Activated CD4-positive, alpha-beta T cell treated with anti-CD3 and anti-CD28 coated beads for 4 hours (primary cell): Measurements from ENCODE around the gene TRPV4.
A peak's percentile ranks its signal among the peaks of the same experiment; 100 is the strongest.
"Not testable (repeated sequence)": the region's sequence is repeated elsewhere in the genome, so short reads cannot be mapped to it uniquely, and the experiment has no call there.

Source experiments
- DNase-seq, 2 donors: peaks; one replicate each; pipeline ENCODE4 v3.0.0-alpha.2; 2020

The TRPV4 gene

DNA sequence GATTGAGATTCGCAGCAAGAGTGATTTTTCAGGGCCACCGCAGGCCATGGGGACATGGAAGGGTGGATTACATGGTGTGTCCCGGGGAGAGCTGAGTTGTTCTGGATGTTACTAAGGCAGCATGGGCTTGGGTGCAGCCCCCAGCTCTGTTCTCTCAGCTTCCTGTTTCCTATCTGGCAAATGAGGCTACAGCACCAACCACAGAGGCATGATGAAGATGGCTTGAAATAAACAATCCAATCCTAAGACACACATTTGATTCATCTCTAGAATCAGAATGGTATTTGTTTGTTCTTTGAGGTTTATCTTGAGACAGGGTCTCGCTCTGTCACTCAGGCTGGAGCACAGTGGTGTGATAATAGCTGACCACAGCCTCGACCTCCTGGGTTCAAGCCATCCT, 25.6 kb upstream of the TRPV4 start:
- DNase-seq = no peak

GRCh38 chr12:109857715-109858114, 24.5 kb upstream of the TRPV4 start:
- DNase-seq = no peak

DNA sequence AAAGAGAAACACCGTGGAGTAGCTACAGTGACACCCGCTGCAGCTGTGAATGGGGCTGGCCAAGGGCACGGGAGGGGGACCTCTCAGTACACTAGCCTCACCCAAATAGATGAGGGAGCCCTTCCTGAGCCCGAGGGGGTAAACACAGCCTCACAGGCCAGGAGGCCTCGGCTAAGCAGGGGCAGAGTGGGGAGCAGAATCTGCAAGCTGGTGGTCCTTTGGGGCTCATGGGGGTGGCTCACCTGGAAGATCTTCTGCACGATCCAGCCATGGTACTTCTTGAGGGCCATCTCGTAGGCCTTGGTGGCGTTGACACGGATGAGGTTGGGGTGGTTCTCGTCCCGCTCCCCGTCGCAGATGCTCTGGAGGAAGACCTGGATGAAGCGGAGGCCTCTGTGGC, 22.2 kb upstream of the TRPV4 start:
- DNase-seq = no peak

DNA sequence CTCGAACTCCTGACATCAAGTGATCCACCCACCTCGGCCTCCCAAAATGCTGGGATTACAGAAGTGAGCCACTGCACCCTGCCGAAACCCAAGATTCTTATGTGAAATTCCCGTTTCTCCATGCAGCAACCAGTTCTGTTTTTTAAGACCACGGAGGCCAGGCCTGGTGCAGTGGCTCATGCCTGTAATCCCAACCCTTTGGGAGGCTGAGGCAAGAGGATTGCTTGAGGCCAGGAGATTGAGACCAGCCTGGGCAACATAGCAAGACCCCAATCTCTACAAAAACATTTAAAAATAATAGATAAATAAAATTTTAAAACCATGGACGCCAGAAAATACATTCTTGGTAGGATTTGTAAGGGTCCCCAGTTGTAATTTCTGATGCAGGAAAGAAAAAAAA, 17.3 kb upstream of the TRPV4 start:
- DNase-seq = not testable (repeated sequence)

GRCh38 chr12:109847142-109847735, 14.0 kb upstream of the TRPV4 start:
- no peak for DNase-seq

GRCh38 chr12:109845824-109846205, 12.6 kb upstream of the TRPV4 start:
- no peak for DNase-seq

DNA sequence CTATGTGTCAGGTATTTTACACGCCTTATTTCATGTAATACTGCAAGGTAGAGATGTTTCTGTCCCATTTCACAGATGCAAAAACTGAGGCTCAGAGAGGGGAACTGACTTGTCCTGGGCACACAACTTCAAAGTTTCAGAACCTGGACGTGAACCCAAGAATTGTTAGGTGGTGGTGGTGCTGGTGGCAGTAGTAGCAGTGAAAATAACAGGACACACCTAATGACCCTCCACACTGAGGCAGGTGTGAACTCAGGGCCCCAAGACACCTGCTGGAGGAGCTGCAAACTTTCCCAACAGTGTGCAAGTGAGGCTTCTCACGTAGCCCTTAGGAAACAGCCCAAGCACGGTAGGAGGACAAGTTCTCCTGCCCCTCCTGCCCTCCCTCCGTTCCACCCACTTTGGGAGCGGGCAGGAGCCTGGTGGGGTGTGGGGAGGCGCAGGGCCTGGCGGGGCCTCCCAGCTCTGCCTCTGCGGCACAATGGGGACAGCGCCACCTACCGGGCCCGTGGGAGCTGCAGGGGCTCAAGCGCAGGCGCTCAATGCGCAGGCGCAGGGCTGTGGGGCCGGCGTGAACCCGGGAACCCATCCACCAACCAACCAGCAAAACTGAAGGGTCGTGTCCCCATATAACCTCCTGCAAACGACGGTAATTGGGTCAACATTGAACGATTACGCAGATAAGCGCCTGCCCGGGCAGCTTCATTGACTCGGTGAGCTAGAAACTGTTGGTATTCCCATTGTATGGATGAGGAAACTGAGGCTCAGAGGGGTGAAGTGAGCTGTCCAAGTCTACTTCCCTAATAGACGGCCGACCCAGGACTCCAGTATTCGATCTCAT, 12.0 kb upstream of the TRPV4 start:
- peak; percentile 85 to 87 for DNase-seq

DNA sequence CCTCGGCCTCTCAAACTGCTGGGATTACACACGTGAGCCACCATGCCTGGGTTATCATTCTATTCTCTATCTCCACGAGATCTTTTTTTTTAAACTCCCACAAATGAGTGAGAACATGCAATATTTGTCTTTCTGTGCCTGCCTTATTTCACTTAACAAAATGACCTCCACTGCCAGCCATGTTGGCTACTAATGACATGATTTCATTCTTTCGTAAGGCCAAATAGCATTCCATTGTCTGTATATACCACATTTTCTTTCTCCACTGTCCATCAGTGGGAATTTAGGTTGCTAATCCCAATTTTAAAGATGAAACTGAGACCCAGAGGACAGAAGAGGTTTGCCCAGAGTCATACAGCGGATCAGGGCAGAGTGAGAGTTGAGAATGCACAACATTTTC, 10.9 kb upstream of the TRPV4 start:
- no peak for DNase-seq

DNA sequence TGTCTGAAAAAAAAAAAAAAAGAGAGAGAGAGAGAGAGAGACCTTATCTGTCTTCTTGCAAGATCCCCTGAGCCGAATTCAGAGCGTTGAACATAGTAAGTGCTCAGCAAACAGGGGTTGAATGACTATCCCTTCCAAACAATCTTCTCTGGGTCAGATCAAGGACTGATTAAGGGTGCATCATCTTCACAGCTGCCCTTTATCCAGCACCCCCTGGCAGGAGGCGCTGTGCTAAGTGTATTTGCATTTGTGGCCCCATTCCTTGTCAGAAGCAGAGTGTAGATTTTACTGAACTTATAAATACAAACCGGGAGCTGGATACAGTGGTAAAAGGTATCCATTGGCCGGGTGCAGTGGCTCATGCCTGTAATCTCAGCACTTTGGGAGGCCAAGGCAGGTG, 8.8 kb upstream of the TRPV4 start:
- no peak for DNase-seq

- no peak for DNase-seq
Observed at GRCh38 chr12:109841356-109841755, 8.2 kb upstream of the TRPV4 start.

GRCh38 chr12:109840305-109841074, 7.3 kb upstream of the TRPV4 start:
- DNase-seq = no peak

GRCh38 chr12:109839444-109839843, 6.2 kb upstream of the TRPV4 start:
- no peak for DNase-seq

- DNase-seq = no peak
Observed at GRCh38 chr12:109836916-109837315, 3.7 kb upstream of the TRPV4 start.

DNA sequence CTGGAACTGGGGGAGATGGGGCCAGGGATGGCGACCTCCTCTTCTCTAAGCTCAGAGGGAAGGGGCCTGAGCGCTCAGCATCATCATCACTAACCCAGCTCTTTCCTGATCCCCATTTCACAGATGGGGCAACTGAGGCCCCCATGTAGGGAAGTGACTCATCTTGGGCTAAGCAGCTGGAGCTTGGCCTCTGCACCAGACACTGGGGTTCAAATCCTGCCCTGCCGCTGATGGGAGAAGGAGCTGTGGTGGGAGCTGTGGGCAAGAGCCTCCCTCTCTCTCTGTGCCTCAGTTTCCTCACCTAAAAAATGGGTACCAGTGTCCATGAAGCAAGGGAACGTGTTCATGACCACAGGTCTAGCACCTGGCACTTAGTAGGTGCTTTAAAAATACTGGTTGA, 2.6 kb upstream of the TRPV4 start:
- DNase-seq = no peak

DNA sequence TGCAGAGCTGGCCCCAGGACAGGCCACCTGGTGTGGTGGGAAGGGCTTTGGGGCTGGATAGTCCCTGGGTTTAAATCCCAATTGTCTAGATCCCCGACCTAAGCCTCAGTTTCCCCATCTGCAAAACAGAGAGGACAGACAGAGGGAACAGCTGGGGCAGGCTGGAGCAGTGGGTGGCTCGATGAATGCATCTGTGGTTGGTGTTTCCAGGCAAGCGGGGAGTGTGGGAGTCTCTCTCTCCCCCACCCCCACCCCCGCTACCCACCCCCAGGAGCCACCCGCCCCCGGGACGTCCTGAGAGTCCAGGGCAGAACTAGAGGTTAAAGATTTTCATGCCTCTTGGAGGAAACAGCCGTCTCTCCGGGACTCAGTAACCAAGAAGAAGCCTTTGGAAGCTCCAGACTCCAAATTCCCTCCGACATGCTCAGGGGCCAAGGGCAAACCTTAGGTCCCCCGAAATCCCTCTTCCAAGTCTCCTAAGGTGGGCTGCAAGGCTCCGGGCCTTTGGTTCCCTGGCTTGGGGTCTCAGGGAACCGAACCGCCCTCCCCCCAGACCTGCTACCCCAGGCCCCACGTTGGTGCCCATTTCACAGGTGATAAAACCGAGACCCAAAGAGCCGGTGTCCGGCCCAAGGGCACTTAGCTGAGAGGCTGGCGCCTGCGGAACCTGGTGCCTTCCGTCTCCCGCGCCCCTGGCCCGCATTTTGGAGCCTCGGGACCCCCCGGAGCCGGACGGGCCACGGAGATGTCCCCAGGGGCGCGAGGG, 474 bp downstream of the TRPV4 start:
- no peak for DNase-seq

DNA sequence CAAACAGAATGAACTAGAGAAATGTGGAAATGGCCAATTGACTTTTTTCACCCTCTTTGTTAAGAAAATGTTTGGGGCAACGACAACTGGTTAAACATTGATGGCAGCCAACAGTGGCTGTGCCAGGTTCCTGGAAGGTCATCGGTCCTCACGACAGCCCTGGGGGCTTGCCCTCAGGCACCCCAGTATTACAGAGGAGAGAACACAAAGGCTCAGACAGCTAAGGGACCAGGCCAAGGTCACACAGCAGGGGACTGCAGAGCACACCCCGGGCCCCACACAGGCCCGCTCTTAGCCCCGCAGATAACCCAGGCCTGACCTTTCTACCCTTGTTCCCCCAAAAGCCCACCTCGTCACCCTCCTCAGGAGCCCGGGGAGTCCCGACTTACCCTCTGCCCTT, 1.3 kb downstream of the TRPV4 start:
- DNase-seq = no peak

- no peak for DNase-seq
Observed at GRCh38 chr12:109831365-109831764, 1.8 kb downstream of the TRPV4 start.

DNA sequence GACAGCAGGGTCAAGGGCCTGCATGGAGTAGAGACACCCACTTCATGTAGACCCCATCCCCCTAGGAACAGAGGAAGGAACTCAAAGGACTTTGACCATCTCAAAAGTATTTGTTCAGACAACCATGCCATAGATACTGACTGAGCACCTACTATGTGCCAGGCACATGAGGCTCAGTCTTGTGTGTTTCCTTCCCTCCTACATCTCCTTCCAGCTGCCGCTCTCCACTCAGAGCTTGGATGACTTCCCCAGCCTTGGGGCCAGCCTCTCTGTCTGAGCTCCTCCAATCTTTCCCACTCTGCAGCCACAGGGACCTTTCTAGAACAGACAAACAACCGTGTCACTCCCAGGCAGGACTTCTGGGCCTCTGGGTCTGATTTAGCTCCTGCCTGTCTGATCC, 2.5 kb downstream of the TRPV4 start:
- DNase-seq = no peak

DNA sequence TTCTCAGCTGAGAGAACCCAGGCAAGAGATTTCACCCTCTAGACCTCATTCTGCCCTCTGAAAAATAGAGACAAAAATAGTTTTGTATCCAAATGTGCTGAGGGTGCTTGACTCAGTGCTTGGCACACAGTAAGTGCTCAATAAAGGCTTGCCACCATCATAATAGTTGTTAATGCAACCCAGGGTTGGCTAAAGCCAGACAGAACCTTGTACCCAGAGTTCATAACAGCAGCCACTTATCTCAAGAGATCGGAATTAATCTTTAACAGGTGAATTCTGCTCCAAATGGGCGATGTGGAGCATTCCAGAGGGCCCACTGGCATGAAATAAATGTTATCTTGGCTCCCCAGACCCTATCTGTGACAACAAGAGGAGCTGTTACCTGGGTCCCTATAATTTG, 2.9 kb downstream of the TRPV4 start:
- no peak for DNase-seq

GRCh38 chr12:109829667-109830066, 3.5 kb downstream of the TRPV4 start:
- DNase-seq = no peak

DNA sequence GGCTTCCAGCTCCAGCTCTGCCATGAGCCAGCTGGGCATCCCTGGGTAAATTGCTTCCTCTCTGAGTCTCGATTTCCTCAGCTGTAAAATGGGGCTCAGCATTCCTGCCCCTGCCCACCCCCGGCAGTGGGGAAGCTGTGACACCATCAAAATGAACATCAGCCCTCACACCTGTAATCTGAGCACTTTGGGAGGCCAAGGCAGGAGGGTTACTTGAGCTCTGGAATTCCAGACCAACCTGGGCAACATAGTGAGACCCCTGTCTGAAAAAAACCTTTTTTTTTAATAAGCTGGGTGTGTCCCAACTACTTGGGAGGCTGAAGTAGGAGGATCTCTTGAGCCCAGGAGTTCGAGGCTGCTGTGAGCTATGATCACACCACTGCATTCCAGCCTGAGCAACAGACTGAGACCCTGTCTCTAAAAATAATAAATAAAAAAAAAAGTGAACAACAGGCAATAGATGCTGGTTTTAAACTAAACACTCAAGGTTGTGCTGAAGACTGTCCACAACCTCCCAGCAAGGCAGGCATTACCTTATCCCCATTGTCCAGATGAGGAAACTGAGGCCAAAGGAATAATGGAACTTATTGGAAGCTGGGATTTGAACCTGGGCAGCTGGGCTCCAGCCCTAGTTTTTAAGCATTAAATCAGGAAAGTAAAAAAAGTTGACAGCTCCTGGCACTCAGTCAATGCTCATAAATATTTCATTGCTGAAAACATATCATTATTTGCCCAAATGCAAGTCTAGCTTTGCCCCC, 4.3 kb downstream of the TRPV4 start:
- DNase-seq = no peak
